GM06990 (cell line): ENCODE data around the gene SEPTIN5.

Experiments
- DNase-seq: peaks from one replicate; pipeline ENCODE4 v3.0.0-alpha.2; 2011; ENCODE audit not compliant: insufficient read length; ENCODE audit errors: extremely low read depth
- H3K27me3 ChIP-seq: replicated peaks from 2 replicates; pipeline ENCODE4 v1.6.0; 2011; ENCODE audit warnings: low read length; ENCODE audit not compliant: control insufficient read depth, insufficient read depth
- H3K36me3 ChIP-seq: 2 replicates; pipeline ENCODE4 v1.5.1; 2011; ENCODE audit warnings: low read length; ENCODE audit not compliant: control insufficient read depth, insufficient read depth
- H3K4me3 ChIP-seq: replicated peaks from 2 replicates; pipeline ENCODE4 v1.5.1; 2011; ENCODE audit warnings: low read depth, mild to moderate bottlenecking, control low read depth, low read length
- TF ChIP-seq, protein P1 (sequence below): IDR thresholded peaks from 2 replicates; pipeline ENCODE4 v1.5.1; 2011; ENCODE audit warnings: low read length, control low read depth, mild to moderate bottlenecking, inconsistent platforms; ENCODE audit not compliant: insufficient read depth, poor library complexity, severe bottlenecking

Gene SEPTIN5

DNA sequence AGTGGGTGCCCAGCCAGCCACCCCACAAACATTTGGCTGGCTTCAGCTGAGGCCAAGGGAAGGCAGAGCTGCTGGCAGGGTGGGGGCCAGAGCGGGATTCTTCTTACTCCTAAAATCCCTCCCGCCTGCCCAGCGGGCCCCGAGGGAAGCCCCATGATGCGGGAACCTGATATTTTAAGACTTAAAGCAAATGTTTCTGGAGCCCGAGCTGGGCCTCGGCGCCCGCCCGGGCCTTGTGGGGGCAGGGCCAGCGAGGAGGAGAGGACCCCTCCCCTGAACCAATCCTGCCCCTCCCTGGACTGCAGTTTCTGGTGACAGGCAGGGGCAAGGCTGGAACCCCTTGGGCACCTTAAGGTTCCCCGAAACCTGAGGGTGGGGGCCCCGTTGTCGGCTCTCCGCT lies 26.3 kb downstream of the SEPTIN5 start:
- TF ChIP-seq, protein P1, sequence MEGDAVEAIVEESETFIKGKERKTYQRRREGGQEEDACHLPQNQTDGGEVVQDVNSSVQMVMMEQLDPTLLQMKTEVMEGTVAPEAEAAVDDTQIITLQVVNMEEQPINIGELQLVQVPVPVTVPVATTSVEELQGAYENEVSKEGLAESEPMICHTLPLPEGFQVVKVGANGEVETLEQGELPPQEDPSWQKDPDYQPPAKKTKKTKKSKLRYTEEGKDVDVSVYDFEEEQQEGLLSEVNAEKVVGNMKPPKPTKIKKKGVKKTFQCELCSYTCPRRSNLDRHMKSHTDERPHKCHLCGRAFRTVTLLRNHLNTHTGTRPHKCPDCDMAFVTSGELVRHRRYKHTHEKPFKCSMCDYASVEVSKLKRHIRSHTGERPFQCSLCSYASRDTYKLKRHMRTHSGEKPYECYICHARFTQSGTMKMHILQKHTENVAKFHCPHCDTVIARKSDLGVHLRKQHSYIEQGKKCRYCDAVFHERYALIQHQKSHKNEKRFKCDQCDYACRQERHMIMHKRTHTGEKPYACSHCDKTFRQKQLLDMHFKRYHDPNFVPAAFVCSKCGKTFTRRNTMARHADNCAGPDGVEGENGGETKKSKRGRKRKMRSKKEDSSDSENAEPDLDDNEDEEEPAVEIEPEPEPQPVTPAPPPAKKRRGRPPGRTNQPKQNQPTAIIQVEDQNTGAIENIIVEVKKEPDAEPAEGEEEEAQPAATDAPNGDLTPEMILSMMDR = no peak
- no peak for DNase-seq
- Histone ChIP-seq H3K36me3 (no peaks in the 10 kb centered on the region), H3K4me3 (no peak overlapping the region), H3K27me3 (no peaks in the 10 kb centered on the region; the same call in 1 of the 2 replicates)

DNA sequence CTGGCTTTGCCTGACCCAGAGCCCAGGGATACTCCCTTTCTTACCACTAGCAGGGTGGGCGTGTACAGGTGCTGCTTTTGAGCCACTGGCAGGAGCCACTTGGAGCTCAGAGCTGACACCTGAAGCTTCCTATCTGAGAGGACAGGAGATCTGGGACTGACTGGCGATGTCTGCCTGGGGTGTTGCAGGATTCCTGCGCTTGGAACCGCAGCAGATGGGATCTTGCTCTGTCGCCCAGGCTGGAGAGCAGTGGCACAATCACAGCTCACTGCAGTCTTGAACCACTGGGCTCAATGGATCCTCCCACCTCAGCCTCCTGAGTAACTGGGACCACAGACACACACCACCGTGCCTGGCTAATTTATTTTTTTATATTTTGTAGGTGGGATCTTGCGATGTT lies 26.8 kb downstream of the SEPTIN5 start:
- TF ChIP-seq, protein P1 = no peak
- H3K4me3 ChIP-seq = no peak overlapping the region
- no peaks in the 10 kb centered on the region; the same call in 1 of the 2 replicates for H3K27me3 ChIP-seq
- no peak for DNase-seq
- H3K36me3 ChIP-seq = no peaks in the 10 kb centered on the region

DNA sequence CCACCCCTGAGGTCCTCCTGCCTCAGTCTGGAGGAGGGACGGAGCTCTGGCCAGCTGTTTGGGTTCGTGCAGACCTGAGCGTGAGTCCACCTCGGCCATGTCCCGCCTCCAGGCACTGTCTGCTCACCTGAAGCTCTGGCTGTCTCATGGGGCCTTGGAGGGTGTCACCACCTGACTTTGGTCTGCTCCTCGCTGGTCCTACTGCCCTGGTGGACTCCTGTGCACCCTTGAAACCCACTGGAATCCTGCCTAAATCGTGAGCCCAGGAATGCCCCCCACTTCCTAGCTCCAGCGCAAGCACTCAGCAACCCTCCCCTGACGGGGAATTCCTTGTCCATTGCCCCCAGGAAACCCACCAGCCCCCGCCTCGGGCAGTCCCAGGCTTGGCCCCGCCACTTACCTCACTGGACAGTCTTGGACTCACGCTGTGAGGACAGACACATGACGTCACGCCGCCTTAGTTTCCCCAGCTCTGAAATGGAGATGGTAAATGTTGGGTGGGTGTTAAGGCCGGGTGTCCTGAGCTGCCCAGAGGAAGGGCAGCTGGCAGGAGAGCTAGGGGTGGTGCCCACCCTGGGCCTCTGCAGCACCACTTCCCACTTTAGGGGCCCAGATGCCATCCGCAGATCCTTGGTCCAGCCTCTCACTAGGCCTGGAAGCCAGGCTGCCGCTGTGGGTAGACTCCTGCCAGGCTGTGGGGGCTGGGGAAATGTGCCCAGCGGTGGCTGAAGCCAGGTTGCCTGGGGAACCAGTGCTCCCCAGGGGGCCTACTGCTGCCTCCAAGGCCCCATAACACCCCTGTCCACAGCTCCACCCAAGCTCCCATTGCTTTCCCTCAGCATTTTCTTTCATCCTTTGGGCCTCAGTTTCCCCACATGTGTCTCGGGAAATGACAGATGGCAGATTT lies 28.1 kb downstream of the SEPTIN5 start:
- H3K27me3 ChIP-seq = no peaks in the 10 kb centered on the region; the same call in 1 of the 2 replicates
- no peak overlapping the region for H3K4me3 ChIP-seq
- no peak for DNase-seq
- TF ChIP-seq, protein P1 = no peak
- no peaks in the 10 kb centered on the region for H3K36me3 ChIP-seq

DNA sequence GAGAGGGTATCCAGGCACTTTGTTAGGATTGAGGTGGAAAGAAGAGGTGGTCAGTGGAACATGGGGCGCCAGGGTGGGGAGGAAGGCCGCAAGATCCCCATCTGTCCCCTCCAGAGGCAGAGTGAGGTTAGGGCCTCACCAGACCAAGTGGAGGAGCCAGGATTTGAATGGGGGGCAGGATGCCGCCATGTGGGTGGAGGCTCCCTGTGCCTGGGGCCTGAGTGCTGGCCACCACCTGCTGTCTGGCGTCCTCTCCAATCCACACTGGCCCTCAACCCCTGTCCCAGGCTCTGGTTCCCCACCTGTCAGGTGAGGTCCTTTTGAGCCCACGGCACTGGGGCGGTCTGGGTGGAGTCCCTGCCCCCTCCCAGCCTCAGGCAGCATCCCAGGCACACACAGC lies 28.8 kb downstream of the SEPTIN5 start:
- H3K4me3 ChIP-seq = no peak overlapping the region
- TF ChIP-seq, protein P1 = no peak
- no peaks in the 10 kb centered on the region; the same call in 1 of the 2 replicates for H3K27me3 ChIP-seq
- no peak for DNase-seq
- no peaks in the 10 kb centered on the region for H3K36me3 ChIP-seq

DNA sequence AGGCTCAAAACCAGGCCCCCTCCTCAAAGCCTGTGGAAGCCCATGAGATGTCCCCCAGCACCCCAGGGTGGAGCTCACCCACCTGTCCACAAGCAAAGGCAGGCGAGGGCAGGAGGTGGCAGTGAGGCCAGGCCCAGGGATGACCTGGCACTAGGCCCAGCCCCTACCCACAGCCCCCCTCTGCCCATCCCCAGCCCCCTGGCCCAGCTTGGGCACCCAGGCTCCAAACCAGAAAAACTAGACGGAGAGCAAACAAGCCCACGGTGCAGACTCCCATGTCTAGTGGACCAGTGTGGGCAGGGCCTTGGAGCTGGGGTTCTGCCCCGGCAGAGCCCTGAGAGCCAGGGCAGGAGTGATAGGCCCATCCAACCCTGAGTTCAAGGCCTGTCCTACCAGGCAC lies 29.3 kb downstream of the SEPTIN5 start:
- Histone ChIP-seq H3K36me3 (no peaks in the 10 kb centered on the region), H3K4me3 (no peak overlapping the region), H3K27me3 (no peaks in the 10 kb centered on the region; the same call in 1 of the 2 replicates)
- no peak for DNase-seq
- TF ChIP-seq, protein P1 = no peak
